CD1c-positive myeloid dendritic cell (primary cell): Measurements from ENCODE around the gene SERINC2.

ENCODE experiments used
- DNase-seq: peaks from one replicate; pipeline ENCODE4 v3.0.0-alpha.2; 2016; ENCODE audit errors: extremely low spot score

Gene SERINC2

DNA sequence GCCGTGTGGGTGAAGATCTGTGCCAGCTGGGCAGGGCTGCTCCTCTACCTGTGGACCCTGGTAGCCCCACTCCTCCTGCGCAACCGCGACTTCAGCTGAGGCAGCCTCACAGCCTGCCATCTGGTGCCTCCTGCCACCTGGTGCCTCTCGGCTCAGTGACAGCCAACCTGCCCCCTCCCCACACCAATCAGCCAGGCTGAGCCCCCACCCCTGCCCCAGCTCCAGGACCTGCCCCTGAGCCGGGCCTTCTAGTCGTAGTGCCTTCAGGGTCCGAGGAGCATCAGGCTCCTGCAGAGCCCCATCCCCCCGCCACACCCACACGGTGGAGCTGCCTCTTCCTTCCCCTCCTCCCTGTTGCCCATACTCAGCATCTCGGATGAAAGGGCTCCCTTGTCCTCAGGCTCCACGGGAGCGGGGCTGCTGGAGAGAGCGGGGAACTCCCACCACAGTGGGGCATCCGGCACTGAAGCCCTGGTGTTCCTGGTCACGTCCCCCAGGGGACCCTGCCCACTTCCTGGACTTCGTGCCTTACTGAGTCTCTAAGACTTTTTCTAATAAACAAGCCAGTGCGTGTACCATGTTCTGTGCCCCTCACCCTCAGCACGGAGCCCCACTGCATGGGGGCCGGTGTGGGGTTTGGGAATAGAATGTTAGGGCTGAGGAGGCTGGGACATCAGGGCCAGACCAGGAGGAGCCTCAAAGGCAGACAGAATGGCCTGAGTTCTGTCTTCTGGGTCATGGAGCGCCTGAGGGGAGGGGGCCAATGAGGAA lies 21.3 kb downstream of the SERINC2 start:
- DNase-seq: no peak

DNA sequence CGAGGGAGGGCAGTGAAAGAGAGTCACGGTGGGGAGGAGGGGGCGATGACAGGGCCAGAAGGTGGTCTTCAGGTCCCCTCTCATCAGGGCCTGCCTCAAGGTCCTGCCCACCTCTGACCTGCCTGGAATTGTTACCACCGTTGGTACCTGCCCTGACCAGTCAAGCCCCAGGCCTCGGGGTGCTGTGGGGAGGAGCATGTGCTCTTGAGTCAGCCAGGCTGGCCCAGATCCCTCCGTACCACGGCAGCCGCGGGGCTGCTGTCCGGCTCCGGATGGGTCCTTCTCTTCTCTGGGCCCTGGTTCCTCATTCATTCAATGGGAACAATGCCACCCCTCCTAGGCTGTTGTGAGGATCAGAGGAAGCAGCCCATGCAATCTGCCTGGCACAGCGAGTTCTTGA lies 22.0 kb downstream of the SERINC2 start:
- no peak for DNase-seq

DNA sequence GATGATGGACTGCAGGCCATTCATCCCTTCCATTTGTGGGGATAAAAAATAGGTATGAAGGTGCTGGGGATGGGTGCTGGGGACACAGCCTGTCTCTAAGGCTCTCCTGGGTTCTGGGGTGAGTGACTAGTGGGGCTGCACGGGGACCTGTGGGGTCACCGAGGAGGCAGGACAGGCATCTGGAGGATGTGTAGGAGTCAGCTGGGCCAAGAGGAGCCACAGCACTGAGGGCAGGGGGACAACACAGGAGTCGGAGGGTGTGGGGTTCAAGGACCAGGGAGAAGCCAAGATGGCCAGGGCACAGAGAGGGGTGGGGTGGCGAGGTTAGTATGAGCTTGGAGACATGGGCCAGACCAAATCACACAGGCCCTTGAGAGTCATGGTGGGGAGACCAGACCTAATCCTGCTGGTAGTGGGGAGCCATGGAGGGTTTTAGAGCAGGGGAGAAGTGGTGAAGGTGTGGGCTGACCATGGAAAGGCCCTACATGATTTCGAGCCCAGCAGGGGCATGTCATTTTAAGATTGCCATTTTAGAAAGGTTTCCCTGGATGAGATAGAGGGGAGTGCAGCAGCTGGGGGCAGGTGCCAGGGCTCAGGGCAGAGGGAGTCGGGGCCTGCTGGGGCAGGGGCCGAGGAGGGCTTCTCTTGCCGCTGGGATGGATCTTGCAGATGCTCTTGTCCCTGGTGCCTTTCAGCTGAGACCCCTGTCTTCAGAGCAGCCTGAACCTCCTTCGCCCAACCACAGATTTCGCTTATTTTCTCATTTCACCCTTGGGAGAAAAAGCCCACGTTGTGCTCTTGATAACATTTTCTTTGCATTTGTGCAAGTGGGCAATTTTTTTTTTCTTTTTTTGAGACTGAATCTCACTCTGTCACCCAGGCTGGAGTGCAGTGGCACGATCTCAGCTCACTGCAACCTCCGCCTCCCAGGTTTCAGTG lies 22.7 kb downstream of the SERINC2 start:
- DNase-seq: no peak

DNA sequence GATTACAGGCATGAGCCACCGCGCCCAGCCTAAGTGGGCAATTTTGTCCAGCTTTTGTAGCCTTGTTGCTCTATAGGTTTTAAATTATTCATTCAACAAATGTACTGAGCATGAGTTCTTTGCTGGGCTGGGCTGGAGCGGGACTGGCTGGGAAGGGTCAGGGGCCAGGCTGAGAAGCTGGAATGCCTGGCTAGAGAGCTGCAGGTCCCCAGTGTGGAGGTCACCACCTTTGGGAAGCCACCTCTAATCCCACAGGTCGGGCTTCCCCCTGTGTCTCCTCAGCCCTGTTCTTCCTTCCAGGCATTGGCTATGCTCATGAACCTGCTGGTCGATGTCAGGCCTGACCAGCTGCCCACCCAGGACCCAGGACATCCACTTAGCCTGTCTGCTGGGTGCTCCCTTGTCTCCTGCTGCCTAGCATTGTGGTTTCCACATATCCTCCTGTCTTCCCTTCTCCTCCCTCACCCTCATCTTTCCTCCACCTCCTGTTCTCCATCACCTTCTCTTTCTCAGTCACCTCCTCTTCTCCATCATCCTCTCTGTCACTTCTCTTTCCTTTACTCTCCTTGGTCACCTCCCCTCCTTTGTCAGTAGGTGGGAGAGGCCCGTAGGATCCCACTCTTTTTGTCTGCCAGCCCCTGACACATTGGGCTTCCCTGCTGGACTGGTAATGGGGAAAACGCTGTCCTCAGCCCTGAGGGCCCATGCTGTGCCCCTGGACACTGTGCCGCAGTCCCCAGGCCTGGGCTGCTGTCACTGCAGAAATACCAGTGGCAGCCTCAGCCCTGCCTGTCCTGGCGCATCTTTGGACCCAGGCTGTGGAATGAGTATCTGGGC lies 23.8 kb downstream of the SERINC2 start:
- no peak for DNase-seq

DNA sequence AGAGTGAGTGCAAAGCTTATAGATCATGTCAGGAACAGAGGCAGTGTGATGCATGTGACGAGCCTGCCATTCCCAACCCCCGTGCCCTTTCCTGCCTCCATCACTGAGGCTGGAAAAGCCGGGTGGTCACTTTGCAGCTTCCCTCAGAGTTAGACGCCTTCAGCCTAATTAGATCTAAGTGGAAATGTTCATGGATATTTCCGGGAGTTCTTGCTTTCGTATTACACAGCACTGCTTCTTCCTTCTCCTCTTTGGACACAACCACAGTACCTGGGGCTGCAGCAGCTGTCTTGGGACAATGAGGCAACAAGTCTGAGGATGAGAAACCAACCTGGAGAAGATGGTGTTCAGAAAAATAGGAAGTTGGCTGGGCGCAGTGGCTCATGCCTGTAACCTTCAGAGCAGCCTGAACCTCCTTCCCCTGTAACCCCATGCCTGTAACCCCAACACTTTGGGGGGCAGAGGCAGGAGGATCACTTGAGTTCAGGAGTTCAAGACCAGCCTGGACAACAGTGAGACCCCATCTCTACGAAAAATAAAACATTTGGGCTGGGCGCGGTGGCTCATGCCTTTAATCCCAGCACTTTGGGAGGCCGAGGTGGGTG lies 24.5 kb downstream of the SERINC2 start:
- DNase-seq: no peak

DNA sequence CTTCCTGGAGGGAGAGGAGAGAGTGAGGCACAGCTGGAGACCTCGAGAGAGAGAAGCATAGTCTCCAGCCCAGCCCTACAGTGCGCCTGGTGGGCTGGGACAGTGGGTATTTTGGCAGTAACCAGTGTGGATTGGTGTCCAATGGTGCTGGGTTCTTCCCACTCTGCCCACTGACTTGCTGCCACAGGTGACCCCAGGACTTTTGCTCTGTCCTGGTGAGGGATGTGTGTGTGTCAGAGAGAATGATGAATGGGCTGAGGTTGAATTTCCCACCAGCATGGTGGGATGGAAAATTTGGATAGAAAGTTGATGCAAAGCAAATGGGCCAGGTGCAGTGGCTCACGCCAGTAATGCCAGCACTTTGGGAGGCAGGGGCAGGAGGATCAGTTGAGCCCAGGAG lies 26.3 kb downstream of the SERINC2 start:
- no peak for DNase-seq

DNA sequence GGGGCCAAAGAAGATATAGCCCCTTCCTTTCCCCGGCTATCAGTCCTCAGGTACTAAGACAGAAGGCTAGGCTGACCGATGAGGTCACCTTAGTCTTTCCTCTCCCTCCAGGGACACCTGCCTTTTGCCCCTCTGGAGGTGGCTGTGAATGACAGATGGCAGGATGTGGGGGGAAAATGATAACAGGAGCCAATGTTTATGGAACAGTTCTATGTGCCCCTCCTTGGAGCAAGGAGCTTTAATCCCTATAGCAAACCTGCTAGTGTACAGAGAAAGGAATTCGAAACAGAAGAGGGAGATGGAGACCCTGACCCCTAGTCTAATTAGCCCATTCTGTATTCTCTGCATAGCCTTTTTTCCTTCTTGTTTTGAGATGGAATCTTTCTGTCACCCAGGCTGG lies 28.1 kb downstream of the SERINC2 start:
- DNase-seq: no peak

DNA sequence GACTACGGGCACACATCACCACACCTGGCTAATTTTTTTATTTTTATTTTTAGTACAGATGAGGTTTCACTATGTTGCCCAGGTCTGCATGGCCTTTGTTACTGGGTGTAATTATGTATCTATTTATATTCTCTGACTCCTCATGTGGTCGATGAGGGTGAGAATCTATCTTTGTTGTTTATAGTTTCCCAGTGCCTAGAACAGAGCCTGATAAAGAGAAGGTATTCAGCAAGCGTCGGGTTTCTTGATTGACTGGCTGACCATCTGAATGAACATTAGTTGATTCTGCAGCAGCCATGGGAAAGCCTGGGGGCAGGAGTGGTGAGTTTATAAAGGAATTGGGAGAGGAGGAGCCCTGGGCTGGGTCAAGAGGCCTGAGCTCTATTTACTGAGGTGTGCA lies 28.5 kb downstream of the SERINC2 start:
- DNase-seq: no peak

DNA sequence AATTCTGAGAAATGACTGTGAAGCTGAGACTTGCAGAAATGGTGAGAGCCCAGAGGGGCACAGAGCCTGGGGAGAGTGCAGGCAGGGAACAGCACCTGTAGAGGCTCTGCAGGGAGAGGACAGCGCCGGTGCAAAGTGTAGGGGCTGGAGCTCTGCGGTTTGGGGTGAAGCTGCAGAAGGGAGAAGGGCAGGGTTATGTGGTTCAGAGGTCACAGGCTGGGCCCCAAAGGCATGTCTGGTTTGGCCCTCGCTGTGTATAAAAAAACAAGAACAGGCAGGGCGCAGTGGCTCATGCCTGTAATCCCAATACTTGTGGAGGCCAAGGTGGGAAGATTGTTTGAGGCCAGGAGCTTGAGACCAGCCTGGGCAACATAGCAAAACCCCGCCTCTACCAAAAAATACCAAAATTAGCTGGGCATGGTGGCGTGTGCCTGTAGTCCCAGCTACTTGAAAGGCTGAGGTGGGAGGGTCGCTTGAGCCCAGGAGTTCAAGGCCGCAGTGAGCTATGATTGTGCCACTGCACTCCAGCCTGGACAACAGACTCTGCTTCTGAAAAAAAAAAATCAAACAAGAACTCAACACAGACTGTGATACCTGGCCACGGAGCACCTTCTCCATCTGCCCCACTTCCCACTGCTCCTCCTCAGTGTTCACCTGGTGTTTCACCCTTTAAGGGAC lies 29.1 kb downstream of the SERINC2 start:
- no peak for DNase-seq

DNA sequence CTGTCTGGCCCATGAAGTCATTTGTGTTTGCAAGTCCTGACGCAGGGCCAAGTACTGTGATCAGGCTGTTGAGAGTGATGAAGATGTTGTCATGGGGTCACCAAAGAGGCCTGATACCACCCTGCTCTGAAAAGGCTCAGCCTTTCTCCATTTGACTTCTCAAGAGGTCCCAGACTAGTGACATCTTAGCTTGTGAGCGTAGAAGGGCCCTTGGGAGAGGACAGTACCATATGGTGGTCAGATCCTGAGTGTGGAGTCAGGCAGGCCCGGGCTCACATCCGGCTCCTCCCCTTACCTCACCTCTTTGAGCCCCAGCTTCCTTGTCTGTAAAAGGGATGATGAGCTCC lies 29.6 kb downstream of the SERINC2 start:
- DNase-seq: no peak

DNA sequence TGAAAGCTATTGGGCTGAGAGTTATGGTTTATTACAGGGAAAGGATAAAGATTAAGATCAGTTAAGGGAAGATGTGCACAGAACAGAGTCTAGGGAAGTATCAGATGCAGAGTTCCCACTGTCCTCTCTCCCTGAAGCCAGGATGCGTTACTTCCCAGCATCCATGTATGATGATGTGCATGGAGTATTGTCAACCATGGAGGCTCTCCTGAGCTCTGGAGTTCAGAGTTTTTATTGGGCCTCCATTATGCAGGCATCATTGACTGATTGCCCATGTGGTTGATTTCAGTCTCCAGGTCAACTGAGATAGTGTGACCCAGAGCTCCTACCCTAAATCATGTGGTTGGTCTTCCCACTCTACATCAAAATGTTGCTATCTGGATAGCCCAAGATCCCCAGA lies 30.7 kb downstream of the SERINC2 start:
- no peak for DNase-seq

DNA sequence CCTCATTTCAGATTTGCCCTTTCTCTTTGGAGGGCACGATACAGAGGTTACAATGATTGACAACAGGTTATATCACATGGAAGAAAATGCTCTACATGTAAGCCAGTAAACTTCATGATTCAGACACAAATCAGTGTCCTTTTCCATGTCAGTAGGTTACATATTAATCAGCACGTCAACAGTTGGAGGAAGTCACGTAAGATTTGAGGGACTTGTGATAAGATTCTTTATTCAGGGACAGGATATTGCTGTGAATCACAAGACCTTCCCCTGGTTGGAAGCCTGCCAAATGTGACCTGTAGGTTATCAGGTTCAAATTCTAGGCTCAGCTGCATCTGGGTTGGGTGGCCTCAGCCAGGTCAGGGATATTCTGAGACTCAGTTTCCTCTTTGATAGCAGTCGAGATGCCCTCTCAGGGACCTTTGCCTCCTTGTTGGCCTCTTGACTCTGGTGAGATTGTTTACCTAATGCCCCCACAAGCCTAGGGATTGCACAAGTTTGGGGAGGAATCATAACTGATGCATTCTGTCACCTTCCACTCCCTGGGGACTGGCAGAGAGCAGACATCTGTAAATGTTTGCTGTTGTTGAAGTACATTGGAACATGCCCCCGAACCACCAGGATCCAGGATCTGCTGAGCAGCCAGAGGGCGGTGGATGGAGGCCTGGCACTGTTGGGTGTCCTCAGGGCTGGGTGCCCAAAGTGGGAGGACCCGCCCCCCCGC lies 31.9 kb downstream of the SERINC2 start:
- DNase-seq: peak; percentile 3

DNA sequence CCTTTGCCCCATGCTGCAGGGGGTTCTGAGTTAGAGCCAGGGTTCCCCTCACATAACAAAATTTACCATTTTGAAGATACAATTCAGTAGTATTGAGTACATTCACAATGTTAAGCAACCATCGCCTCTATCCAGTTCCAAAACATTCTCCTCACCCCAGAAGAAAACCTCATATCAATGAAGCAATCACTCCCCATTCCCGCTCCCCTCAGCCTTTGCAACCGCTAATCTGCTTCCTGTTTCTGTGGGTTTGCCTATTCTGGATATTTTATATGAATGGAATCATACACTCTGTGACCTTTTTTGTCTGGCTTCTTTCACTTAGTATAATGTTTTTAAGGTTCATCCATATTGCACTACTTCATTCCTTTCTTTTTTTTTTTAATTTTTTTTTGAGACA lies 32.9 kb downstream of the SERINC2 start:
- DNase-seq: peak; percentile 29

DNA sequence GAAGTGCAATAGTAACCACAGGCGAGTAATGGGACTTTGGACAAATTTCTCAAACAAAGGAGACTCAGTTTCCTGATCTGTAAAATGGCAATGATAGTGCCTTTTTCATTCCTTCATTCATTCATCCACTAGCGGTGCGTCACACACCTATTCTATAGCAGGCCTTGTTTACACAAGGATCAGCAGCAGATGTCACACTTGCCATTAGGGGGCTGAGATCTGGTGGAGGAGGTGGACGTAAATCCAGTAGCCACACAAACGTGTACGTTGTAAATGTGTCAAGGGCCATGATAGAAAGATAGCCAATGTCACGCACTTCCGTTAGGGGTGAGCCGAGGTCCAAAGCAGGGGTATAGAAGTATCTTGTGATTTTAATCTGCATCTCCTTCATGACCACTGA lies 34.2 kb downstream of the SERINC2 start:
- DNase-seq: no peak

DNA sequence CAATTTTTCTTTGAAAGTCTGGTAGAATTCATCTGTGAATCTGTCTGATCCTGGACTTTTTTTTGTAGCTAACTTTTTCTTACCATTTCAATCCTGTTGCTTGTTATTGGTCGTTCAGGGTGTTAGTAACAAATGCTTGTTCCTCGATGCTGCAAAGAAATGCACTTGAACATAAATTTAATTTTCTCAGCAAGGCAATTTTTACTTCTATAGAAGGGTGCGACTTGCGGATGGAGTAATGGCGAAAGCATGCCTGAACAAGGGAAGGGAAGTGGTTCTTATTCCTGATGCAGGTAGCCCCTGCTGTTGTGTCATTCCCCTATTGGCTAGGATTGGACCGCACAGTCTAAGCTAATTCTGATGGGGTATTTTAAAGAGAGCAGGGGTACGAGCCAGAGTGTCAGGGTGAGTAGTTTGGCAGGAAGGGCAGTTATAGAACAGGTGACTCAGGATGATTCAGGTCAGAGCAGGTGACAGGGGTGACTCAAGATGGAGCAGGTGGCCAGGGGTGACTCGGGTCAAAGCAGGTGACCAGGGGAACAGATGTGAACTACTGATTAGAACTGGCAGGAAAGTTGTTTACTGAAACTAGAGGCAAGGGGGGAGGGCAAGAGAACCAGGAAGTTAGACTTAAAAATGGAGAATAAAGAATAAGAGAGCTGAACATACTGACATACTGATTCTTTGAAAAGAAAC lies 40.5 kb downstream of the SERINC2 start:
- DNase-seq: no peak

DNA sequence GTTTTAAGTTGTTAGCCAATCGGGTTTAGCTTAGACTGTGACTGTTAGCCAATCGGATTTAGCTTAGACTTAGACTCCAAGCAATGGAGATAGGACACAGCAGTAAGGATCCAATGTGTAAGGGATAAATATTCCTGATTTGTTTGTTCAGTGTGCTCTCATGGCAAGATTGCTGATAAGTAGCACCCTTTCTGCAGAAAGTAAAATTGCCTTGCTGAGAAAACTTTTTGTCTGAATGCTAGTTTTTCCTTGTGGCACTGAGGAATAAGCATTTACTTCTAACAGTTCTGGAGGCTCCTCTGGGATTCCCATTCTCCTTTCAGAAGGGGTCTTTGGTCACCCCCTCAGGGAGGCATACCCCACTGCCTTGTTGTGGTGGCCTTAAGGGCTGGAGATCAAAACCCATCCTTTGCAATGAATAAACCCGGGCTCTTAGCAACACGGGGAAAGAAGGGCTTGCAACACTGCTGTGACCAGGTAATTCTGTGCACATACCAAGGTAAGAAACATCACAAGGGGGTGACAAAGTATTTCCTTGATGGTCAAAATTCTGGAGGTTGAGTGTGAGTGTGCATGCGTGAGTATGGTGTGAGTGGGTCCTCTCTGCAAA lies 45.4 kb downstream of the SERINC2 start:
- no peak for DNase-seq

DNA sequence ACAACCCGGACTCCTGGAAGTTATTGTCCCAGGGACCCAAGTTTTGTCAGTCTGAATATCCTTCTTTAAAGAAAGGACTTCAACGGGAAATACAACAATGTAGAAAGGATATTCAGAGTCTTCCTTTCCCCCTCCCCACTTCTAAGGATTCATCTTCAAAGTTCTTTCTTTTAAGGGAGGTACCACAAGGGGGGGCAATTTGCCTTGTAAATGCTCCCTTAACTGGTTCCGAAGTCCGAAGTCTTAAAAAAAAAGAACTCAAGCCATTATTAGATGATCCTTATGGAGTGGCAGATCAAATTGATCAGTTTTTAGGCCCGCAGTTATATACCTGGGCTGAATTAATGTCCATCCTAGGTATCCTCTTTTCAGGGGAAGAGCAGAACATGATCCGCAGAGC lies 47.0 kb downstream of the SERINC2 start:
- DNase-seq: peak; percentile 32

DNA sequence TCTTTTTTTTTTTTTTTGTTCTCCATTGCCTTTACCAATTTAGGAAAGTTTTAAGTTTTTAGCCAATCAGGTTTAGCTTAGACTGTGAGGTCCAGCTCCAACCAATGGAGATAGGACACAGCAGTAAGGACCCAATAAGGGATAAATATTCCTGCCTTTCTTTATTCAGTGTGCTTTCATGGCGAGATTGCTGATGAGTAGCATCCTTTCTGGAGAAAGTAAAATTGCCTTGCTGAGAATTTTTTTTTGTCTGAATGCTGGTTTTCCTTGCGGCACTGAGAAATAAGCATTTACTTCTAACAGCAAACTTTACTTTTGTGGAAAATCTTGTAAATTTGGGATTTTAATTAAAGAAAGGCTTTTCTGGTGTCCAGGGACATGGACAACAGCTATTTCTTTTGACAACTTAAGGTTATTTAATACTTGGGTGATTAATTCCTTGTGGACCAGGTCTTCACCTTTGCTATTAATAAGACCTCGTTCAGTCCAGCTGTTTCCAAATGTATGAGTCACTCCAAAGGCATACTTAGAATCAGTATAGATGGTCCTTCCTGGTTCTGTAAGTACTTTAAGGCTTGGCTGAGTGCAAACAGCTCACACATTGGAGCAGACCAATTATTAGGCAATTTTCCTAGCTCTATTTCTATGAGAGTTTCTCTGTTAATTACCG lies 54.1 kb downstream of the SERINC2 start:
- no peak for DNase-seq

DNA sequence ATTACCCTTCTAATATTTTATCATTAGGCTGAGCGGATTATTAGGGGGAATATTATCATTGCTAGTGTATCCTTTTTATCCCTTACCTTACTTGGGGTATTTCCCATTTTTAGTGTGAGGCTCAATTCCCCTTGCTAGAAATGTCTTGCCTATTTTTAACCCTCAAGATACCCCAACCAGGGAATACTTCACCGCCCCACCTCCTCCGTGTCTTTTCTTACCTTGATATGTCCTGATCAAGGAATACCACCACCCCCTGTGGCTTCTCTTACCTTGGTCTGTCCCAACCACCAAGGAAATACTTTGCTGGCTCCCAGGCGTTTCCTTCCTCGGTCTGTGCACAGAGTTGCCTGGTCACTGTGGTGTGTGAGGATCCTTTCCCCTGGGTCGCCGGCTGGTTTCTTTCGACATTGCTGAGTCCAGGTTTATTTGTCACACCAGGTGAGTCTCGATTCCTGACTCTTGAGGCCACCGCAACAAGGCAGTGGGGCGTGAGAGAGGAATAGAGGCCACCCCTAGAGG lies 57.8 kb downstream of the SERINC2 start:
- no peak for DNase-seq
